DOHH2 (cell line): ENCODE measurements around the gene XPO6.

ENCODE experiments used
- H3F3A ChIP-seq: fragments of 200-600 bp; sonication (generic), shearing (Covaris generic); 2 replicates; pipeline ENCODE4 v1.6.0; 2016; ENCODE audit warnings: antibody characterized with exemption, mild to moderate bottlenecking; ENCODE audit not compliant: control insufficient read depth, insufficient read depth
- H3K27ac ChIP-seq: fragments of 200-600 bp; sonication (generic); 2 replicates; pipeline ENCODE4 v1.5.1; 2014; ENCODE audit warnings: low read depth, mild to moderate bottlenecking, low read length, moderate library complexity
- H3K27me3 ChIP-seq: fragments of 200-600 bp; sonication (generic); 2 replicates; pipeline ENCODE4 v1.6.1; 2014; ENCODE audit warnings: mild to moderate bottlenecking, low read length, mixed read lengths; ENCODE audit not compliant: control insufficient read depth
- H3K36me3 ChIP-seq: fragments of 200-600 bp; sonication (generic); 2 replicates; pipeline ENCODE4 v1.6.1; 2014; ENCODE audit warnings: mild to moderate bottlenecking, low read length, moderate library complexity, mixed read lengths; ENCODE audit not compliant: control insufficient read depth
- H3K4me1 ChIP-seq: fragments of 200-600 bp; sonication (generic); 2 replicates; pipeline ENCODE4 v1.6.1; 2014; ENCODE audit warnings: mild to moderate bottlenecking, low read length, mixed read lengths; ENCODE audit not compliant: control insufficient read depth
- H3K4me2 ChIP-seq: fragments of 200-600 bp; sonication (generic); 2 replicates; pipeline ENCODE4 v1.6.0; 2014; ENCODE audit warnings: mild to moderate bottlenecking, low read length, moderate library complexity
- H3K4me3 ChIP-seq: fragments of 200-600 bp; sonication (generic); 2 replicates; pipeline ENCODE4 v1.5.1; 2014; ENCODE audit warnings: mild to moderate bottlenecking, low read length, mixed read lengths
- H3K79me2 ChIP-seq: fragments of 200-600 bp; sonication (generic); 2 replicates; pipeline ENCODE4 v1.6.1; 2014; ENCODE audit warnings: mild to moderate bottlenecking, low read length, mixed read lengths; ENCODE audit not compliant: control insufficient read depth
- H3K9me2 ChIP-seq: fragments of 200-600 bp; sonication (generic); replicated peaks from 2 replicates; pipeline ENCODE4 v1.6.1; 2014; ENCODE audit warnings: mild to moderate bottlenecking, low read length, mixed read lengths; ENCODE audit not compliant: control insufficient read depth
- H3K9me3 ChIP-seq: fragments of 200-600 bp; sonication (generic); 2 replicates; pipeline ENCODE4 v1.6.1; 2014; ENCODE audit warnings: antibody characterized with exemption, low read length, mixed read lengths; ENCODE audit not compliant: control insufficient read depth, insufficient read depth
- H4K20me1 ChIP-seq: fragments of 200-600 bp; sonication (generic); 2 replicates; pipeline ENCODE4 v1.6.0; 2014; ENCODE audit warnings: low read depth, mild to moderate bottlenecking, antibody characterized with exemption, low read length, moderate library complexity; ENCODE audit not compliant: control insufficient read depth, insufficient read depth
- EZH2phosphoT487 ChIP-seq: fragments of 200-600 bp; sonication (generic); IDR thresholded peaks from 2 replicates; pipeline ENCODE4 v1.6.1; 2017; ENCODE audit warnings: borderline replicate concordance, mild to moderate bottlenecking, antibody characterized with exemption, low read length, moderate library complexity, mixed read lengths
- TF ChIP-seq, protein P1 (sequence below): fragments of 200-600 bp; sonication (generic); IDR thresholded peaks from one replicate; pipeline ENCODE4 v1.5.1; 2014; ENCODE audit warnings: antibody characterized with exemption, mild to moderate bottlenecking, low read depth, low read length; ENCODE audit not compliant: poor library complexity, severe bottlenecking

Gene XPO6

DNA sequence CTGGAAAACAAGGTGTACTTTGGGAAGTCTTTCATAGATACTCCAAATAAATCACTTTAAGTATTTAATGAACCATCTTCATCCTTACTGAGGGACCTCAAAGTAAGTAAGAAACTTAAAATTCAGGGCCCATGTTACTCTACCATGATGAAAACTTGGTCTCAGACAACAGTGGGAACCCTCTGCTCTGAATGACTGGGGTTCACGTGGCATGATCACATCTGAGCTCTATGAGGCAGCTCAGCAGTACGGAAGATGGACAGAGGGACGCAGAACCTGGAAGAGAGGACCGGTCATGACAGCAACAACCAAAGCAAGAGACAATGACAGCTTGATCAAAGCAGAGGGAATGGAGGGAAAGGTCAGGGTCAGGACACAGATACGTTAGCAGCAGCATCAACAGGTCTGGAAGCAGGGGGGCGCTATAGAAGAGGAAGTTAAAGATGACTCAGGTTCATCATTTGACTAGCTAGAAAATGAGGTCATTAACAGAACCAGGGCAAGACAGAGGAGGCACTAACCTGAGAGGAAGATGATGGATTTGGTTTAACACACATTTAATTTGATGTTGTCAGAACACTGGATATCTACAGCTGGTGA, 9.5 kb downstream of the XPO6 start:
- Histone ChIP-seq H3K4me2 (no peak overlapping the region), H3F3A (0 out of 2 replicates have a peak, but pooled peaks cover 3% of the 10 kb centered on the region), H3K79me2 (peaks cover 98% of the 10 kb centered on the region), H3K36me3 (peaks cover 72% of the 10 kb centered on the region), H3K27me3 (no peaks in the 10 kb centered on the region), H4K20me1 (0 out of 2 replicates have a peak, but pooled peaks cover 10% of the 10 kb centered on the region), H3K4me3 (no peak overlapping the region), H3K9me2 (no peaks in the 10 kb centered on the region), H3K4me1 (peaks cover 15% of the 10 kb centered on the region), H3K9me3 (no peaks in the 10 kb centered on the region), H3K27ac (no peak overlapping the region)
- TF ChIP-seq, protein P1, sequence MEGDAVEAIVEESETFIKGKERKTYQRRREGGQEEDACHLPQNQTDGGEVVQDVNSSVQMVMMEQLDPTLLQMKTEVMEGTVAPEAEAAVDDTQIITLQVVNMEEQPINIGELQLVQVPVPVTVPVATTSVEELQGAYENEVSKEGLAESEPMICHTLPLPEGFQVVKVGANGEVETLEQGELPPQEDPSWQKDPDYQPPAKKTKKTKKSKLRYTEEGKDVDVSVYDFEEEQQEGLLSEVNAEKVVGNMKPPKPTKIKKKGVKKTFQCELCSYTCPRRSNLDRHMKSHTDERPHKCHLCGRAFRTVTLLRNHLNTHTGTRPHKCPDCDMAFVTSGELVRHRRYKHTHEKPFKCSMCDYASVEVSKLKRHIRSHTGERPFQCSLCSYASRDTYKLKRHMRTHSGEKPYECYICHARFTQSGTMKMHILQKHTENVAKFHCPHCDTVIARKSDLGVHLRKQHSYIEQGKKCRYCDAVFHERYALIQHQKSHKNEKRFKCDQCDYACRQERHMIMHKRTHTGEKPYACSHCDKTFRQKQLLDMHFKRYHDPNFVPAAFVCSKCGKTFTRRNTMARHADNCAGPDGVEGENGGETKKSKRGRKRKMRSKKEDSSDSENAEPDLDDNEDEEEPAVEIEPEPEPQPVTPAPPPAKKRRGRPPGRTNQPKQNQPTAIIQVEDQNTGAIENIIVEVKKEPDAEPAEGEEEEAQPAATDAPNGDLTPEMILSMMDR, result peak; percentile 53
- TF ChIP-seq EZH2phosphoT487, result no peak

DNA sequence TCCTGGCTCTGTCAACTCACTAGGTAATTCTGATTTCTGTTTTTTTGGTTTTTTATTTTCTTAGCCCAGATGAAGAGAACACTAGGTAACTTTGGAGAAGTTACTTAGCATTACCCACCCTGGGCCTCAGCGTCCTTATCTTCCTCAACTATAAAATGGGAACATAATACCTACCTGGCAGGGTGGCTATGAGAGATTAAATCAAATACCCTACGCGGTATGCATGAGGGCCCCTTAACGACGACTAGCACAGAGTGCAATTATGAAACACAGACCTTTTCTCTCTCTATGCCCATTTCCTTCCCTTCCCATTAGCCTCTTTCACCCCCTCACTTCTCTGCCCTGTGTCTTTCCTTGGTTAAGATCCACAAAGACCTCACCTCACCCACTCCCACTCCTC, 11.1 kb downstream of the XPO6 start:
- no peaks in the 10 kb centered on the region for H3K27me3 ChIP-seq
- H3K9me3 ChIP-seq, result no peaks in the 10 kb centered on the region
- peaks cover 74% of the 10 kb centered on the region for H3K36me3 ChIP-seq
- H3K79me2 ChIP-seq, result peaks cover 99% of the 10 kb centered on the region
- H3K27ac ChIP-seq, result no peak overlapping the region
- H3F3A ChIP-seq, result peaks cover 8% of the 10 kb centered on the region
- H4K20me1 ChIP-seq, result 0 out of 2 replicates have a peak, but pooled peaks cover 14% of the 10 kb centered on the region
- TF ChIP-seq EZH2phosphoT487, result no peak
- TF ChIP-seq, protein P1, result no peak
- H3K9me2 ChIP-seq, result no peaks in the 10 kb centered on the region
- no peak overlapping the region for H3K4me2 ChIP-seq
- H3K4me1 ChIP-seq, result peaks cover 23% of the 10 kb centered on the region
- H3K4me3 ChIP-seq, result no peak overlapping the region

DNA sequence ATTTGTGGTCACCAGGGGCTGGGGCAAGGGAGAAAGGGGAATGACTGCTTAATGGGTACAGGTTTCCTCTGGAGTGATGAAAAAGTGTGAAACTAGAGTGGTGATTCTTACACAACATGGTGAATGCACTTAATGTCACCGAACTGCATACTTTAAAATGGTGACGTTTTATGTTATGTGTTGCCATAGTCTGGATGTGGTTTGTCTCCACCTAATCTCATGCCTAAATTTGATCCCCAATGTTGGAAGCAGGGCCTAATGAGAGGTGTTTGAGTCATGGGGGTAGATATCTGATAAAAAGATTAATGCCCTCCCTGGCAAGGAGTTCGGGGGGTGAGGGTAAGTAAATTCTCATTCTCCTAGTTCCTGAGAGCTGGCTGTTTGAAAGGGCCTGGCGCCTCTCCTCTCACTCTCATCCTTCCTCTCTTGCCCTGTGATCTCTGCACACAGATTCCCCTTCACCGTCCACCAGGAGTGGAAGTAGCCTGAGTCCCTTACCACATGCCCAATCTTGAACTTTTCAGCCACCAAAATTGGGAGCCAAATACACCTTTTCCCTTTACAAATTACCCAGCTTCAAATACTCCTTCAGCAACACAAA, 15.3 kb downstream of the XPO6 start:
- Histone ChIP-seq H3K4me3 (no peak overlapping the region), H3K4me1 (peaks cover 47% of the 10 kb centered on the region), H3K9me3 (no peaks in the 10 kb centered on the region), H3K9me2 (no peaks in the 10 kb centered on the region), H3K27me3 (no peaks in the 10 kb centered on the region), H3K27ac (no peak overlapping the region), H3K36me3 (peaks cover 74% of the 10 kb centered on the region), H3K79me2 (peaks cover 99% of the 10 kb centered on the region), H3K4me2 (no peak overlapping the region), H4K20me1 (peaks cover 14% of the 10 kb centered on the region), H3F3A (peaks cover 17% of the 10 kb centered on the region)
- TF ChIP-seq EZH2phosphoT487, result no peak
- TF ChIP-seq, protein P1, result no peak
